ENCODE measurements around the gene RCBTB2.
"Not testable (repeated sequence)": the region's sequence is repeated elsewhere in the genome, so short reads cannot be mapped to it uniquely, and the experiment has no call there.

RCBTB2 gene

DNA sequence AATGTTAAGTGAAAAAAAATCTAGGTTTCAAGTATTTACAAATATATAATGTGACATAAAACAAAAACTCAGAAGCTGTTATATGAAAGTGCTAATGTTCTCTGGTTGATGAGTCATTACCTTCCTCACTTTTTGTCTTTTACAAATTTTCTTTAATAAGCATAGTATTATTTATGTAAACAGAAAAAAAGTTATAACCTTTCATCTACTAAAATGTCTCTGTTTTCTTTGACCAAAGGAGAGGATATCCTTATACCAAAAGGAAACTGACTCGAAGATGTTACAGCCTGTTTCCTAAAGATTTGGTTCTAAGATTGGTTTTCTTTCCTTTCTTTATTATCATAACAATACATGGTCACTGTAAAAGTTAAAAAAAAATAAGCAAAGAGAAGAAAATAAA is 38.0 kb downstream of the RCBTB2 start:
- DNase-seq (ENCODE audit: low spot score): no peak

DNA sequence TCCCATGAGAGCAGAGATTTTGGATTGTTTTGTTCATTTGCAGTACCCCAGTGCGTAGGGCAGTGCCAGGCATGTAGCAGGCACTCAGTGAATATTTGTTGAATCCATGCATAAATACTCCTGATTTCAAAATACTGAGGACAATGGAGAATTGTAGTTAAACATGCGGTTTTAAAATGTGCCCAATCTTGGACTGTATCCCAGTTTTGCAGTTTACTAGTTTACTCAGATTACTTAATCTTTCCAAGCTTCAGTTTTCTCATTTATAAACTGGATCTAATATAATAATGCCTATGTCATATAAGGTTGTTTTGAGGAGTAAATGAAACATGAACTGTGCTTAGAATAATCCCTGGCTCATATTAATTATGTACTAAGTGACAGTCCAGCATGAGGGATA is 39.0 kb downstream of the RCBTB2 start:
- DNase-seq (ENCODE audit: low spot score): no peak

DNA sequence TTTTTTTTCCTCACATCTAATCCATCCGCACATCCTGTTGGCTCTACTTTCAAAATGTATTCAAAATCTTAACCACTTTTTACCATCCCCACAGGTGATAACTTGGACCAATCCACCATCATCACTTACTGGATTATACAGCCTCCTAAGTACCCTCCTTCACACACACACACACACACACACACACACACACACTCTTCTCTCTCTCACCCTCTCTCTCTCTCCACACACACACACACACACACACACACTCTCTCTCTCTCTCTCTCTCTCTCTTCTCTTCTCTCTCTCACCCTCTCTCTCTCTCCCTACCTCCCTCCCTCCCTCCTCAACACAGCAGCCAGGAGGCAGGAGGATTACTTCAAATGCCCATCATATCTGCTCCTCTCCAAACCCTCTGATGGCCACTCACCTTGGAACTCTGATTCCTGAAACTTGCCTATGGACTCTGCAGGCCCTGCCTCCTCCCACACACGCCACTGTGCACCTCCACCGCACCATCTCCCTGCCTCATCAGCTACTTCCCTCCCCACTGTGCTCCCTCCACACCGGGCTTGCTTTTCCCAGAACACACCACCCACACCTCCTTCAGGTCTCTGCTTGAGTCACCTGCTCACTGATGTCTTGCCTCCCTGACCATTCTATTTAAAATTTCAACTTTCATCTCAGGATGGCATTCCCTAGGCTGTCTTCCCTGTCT is 39.7 kb downstream of the RCBTB2 start:
- DNase-seq (ENCODE audit: low spot score): no peak

DNA sequence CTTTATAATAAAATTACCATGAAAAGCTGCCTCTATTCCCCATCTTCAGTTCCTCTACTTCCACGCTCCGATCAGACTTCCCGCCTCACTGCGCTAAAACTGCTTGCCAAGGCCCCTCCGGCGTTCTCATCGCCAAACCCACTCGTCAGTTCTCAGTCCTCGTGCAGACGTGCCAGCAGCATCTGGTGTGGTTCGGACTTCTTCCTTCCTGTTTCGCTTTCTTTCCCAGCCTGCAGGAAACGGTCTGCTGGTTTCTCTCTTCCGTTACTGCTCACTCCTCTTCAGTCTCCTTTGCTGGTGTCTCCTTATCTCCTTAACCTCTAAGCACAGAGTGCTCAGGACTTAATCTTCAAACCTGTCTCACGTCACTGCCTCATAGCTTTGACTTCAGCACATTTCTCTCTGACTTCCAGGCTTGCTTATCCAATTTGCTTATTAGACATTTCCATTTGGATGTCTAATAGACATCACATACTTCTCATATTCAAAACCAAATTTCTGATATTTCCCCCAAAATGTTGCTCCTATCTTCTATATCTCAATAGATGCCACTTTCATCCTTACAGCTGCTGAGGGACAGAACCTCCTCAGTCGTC is 40.3 kb downstream of the RCBTB2 start:
- DNase-seq (ENCODE audit: low spot score): peak; percentile 50

DNA sequence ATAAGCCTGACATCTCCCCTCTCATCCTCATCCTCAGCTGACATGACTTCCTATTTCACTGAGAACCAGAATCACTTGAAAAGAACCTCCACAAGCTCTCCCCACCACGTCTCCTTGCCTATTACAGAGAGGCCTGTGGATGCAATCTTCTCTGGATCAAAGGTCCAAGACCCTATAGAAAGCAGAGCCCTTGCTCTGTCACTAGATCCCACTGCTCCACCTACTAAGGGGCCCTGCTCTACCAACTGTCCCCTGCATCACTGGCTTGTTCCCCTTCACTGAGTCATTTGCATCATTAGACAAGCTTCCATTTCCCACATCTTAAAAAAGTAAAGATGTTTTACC is 40.8 kb downstream of the RCBTB2 start:
- no peak for DNase-seq (ENCODE audit: low spot score)

DNA sequence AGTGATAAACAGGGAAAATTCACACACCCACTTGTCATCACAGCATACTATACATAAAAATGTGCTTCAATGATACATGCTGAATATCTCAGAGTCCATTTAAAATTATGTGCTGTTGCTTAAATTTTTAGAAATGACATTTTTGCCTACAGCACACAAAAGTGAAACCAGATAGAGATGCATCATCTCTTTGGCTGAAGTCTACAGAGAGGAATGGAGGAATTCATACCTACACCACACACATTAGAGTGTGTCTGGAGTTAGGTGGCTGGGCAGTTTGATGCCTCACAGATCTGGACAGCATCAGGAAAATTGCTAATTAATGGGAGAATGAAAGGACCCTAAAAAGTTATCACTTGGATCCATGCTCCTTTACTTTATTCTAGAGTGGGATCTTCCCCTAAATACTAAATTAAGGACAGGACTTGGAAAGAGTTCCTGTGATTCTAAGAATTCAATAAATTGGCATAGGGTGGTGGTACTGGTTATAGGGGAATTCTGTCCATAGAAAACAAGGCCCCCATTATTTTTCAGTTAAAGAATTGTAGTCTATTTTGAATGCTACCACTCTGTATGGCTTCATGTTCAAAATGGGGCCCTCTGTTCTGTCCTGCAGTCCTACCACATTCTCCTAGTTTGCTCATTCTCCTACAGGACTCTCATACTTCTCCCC is 41.3 kb downstream of the RCBTB2 start:
- peak; percentile 17 for DNase-seq (ENCODE audit: low spot score)

DNA sequence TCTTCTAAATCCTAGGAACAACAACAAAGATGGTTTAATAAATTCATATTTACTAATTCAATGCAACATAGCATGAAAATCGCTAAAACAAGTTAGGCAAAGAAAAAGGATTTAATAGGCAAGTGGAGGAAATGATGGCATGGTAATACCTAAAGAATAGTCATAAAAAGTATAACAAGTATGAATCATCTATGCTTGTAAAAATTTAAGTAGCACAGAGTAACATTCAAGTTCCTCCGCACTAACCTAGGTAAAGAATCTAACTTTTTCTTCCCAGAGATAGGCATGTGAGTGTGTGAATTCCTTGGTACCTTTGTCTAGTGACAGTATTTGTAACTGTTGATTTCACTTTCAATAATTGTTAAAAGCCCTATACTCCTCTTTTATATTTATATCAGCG is 42.6 kb downstream of the RCBTB2 start:
- DNase-seq (ENCODE audit: low spot score): no peak

DNA sequence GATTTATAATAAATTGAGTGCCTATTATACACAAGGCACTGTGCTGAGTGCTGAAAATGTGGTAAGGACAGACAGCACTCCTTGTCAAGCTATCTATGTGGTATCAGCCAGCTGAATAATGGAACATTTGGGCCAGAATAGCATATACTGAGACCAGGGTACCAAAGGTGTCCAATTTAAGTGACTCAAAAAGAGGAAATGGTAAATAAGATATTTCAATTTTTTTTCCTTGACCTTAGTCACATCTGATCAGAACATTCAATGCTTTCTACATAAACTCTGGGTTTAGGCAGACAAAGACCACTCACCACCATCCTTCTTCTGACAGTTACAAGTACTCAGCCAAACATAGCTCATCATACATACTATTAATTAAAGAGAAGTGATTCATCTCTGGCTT is 43.2 kb downstream of the RCBTB2 start:
- no peak for DNase-seq (ENCODE audit: low spot score)

DNA sequence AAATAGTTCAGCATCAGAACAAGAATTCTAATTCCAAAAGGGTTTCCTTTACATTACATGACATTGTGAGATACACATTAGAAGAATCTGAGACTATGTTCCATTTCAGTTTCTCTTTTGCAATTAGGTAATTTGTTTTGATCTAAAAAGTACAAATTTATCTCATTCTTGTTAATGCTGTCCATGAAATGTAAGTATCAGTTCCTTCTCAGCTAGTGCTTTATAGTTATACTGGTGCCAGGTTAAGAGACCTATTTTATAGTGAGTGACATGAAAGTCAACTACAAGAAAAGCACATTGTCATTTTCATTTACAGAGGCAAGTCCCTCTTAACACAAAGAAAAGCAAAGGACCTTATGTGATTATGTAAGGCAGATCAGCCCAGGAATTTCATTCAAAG is 43.9 kb downstream of the RCBTB2 start:
- no peak for DNase-seq (ENCODE audit: low spot score)

DNA sequence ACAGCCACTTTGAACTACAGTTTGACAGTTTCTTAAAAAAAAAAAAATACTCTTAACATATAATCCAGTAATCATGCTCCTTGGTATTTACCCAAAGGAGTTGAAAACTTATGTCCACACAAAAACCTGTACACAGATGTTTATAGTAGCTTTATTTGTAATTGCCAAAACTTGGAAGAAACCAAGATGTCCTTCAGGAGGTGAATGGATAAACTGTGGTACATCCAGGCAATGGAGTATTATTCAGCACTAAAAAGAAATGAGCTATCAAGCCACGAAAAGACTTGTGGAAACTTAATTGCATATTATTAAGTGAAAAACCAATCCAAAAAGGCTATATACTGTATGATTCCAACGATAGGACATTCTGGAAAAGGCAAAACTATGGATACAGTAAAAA is 44.9 kb downstream of the RCBTB2 start:
- DNase-seq (ENCODE audit: low spot score): no peak

DNA sequence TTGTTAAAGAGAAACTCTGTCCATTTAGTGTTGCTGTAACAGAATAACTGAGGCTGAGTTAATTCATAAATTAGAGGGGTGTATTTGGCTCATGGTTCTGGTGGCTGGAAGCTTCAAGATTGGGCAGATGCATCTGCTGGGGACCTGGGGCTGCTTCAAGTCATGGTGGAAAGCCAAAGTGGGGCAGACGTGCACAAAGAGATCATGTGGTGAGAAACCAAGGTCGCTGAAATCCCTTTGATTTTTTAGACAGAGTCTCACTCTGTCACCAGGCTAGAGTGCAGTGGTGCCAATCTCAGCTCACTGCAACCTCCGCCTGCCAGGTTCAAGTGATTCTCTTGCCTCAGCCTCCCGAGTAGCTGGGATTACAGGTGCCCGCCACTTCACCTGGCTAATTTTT is 46.0 kb downstream of the RCBTB2 start:
- no peak for DNase-seq (ENCODE audit: low spot score)

DNA sequence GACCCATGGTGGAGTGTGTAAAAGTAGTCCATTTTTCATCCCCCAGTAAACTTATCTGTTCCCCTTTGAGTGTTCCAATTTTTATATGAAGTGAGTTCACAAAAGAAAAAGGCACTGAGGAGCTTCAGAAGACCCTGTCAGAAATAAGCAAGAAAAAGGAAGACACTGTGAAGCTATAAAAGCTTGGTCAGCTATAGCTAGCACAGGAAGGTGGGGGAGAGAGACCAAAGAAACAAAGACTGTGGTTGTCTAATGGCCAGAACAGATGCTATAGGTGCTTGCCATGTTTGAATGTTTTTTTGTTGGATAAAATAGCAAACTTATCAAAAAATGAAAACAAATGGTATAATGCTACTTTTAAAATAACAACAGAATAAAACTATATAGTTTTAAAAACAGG is 46.5 kb downstream of the RCBTB2 start:
- DNase-seq (ENCODE audit: low spot score): no peak

DNA sequence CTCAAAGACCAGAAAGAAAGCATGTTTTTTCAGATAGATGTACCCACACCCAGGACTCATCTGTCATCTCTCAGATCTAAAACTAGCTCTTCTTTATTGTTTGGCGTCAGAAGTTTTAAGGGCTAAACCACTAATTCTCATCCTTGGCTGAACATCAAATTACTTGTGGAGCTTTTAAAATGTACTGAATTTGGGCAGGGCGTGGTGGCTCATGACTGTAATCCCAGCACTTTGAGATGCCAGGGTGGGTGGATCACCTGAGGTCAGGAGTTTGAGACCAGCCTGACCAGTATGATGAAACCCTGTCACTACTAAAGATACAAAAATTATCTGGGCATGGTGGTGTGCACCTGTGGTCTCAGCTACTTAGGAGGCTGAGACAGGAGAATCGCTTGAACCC is 47.4 kb downstream of the RCBTB2 start:
- DNase-seq (ENCODE audit: low spot score): no peak

DNA sequence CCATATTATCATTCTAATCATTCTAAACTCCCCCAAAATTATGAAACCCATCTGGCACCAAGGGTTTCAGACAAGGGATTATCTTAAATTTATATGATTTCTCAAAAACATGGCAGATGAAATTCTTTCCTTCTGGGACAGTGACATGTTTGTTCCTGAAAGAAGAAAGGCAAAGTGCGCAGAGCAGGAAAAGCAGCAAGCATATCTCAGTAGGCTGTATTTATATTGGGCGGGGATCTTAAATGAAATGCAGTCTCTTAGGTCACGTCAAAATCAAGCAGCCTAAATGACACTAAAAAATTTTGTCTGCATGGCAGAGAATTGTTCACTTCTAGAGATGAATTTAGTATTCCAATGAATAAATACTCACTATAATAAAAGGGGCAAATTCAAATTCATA is 49.3 kb downstream of the RCBTB2 start:
- DNase-seq (ENCODE audit: low spot score): no peak

DNA sequence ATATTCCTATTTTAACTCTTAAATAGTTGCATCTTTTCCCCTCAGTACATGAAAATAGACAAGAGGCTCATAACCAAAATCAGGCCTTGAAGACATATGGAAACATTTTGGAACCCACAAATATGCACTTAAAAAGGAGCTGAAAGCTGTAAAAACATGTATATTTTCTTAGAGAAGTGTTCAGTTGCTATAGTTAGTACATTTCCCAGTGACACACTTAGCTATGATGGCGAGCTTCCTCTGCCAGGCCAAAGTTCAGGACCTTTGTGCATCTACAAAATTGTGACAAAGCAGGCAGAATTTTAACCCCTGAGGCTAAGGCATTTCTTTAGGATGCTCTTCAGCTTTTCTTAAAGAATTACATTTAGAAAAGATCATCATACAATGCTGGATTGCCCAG is 54.5 kb downstream of the RCBTB2 start:
- no peak for DNase-seq (ENCODE audit: low spot score)

DNA sequence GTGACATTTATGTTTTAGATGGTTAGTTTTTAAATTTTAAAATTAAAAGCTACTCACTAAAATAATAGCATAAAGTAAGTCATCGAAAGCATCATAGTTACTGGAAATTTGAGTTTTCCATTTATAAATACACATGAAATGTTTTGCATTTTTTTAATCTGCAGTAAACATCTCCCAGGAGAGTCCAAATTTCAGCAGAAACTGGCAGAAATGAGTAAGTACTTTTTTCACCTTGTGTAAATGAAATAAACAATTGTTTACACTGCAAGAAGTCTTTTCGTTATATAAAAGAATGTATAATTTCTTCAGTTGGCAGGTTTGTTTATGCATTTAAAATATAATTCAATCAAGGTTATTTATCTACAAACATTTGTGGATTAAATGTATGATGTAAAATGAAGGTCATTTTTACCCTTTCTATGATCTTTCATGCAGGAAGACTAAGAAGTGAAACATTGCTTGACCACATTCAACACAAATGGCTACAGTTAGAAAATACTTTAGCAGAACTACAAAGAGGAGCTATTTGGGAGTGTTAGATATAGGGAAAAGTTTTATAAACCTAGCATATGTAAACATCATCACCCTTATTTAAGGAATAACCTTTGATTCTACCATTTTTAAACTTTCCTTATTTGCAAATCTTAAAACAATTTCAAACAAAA is 55.6 kb downstream of the RCBTB2 start:
- DNase-seq (ENCODE audit: low spot score): no peak

DNA sequence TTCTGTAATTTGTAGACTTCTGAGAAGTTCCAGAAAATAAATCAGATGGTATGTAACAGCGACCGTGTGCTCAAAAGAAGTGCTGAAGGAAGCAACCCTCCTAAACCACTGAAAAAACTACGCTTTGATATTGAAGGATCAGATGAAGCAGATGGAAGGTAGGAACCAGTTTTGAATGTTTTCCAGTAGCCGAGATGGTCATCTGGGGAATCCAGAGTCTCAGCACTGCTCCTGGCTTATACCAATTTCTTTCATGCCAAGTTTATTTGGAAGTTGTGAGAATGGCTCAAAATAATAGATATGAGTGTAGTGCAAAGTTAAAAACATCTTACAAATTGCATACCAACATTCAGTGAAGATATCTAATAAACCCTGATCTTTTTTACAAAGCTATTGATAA is 56.2 kb downstream of the RCBTB2 start:
- DNase-seq (ENCODE audit: low spot score): no peak

DNA sequence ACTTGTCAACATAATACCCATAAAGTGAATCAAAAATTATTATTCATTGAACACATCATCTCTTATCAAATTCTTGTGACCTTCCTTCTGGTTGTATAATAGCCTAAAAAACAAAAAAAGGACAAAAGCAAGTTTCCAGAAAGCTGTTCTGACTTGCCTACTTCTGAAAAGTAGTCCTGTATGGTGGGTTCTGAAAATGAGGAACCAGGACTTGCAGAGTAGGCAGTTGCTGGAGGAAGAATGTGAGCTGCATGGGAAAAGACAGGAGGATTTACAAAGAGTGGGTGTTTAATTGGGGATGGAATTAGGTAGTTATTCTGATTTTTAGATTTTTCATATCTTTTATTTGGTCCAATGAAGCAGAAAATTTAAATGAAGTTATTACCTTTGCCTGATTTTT is 56.7 kb downstream of the RCBTB2 start:
- no peak for DNase-seq (ENCODE audit: low spot score)

DNA sequence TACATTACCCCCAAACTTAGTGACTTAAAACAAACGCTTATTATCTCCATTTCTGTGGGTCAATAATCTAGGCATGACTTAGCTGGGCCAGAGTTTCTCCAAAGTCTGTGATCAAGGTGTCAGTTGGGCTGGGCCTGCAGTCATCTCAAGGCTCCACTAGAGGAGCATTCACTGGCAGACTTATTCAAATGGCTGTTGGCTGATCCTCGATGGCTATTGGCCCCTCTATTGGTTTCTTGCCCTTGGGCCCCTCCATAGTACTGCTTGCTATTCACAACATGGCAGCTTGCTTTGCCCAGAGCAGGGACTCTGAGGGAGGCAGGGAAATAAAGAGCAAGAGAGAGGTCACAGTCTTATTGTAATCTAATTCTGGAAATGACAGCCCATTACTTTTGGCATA is 57.6 kb downstream of the RCBTB2 start:
- DNase-seq (ENCODE audit: low spot score): no peak

DNA sequence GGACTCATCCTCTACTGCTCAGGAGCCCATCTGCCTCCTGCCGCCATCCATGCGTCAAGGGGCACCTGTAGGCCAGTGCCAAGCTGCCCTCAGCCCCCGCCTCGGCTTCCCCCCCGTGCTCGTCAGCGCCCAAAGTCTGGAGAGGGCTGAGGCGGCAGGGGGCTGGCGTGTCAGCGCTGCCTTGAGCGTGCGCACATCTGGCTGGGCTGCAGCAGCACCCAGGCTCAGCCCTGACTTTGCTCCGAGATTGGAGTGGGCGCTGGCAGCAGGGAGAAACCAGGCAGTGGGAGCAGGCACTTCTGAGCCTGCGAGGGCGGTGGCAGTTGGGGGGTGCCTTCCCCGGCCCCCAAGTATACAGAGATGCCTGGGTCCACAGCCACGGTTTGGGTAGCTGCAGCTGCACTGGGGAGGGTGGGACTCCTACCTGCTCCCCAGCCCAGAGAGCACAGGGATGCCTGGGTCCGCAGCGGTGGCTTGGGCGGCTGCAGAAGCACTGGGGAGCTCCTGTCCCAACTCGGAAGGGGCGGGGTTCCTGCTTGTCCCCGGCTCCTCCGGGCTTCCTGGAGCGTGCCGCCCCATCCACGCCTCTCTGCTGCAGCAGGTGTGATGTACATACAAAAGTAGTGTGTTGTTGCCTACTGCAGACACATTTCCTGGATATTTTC is 75.2 kb downstream of the RCBTB2 start:
- DNase-seq (ENCODE audit: low spot score): no peak

DNA sequence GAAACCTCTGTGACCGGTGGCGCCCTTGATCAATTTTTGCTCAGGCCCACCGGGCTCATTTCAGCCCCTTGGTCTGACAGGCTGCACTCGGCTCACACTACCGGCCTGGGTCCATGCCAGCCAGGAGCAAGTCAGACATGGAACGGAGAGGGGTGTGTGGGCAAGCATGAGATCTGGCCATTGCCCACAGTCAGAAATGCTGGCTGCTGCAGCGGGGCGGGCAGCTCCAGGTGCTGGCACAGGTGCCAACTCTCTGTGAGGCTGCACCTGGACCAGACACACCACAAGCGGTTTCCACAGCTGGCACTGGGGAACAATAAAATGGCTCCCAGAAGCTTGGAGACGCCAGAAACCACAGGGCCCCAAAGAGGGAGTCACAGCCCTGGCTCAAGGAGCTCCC is 76.3 kb downstream of the RCBTB2 start:
- no peak for DNase-seq (ENCODE audit: low spot score)

DNA sequence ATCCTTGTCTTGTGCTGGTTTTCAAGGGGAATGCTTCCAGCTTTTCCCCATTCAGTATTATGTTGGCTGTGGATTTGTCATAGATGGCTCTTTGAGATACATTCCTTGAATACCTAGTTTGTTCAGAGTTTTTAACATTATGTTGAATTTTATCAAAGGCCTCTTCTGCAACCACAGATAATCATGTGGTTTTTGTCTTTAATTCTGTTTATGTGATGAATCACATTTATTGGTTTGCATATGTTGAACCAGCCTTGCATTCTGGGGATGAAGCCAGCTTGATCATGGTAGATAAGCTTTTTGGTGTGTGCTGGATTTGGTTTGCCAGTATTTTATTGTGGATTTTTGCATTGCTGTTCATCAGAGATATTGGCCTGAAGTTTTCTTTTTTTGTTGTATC is 81.7 kb downstream of the RCBTB2 start:
- DNase-seq (ENCODE audit: low spot score): not testable (repeated sequence)

DNA sequence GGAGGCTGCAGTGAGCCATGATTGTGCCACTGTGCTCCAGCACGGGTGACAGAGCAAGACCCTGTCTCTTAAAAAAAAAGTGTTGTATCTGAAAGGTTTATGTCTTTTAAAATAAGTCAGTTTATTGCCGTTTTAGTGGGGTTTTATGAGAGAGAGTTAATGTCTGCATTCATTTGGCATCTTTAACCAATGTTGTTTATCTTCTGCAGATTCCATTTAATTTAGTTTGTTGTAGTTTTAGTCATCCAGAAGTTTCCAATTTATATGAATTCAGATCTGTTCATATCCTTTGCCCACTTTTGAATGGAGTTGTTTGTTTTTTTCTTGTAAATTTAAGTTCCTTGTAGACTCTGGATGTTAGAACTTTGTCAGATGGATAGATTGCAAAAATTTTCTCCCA is 83.2 kb downstream of the RCBTB2 start:
- DNase-seq (ENCODE audit: low spot score): no peak
